Gastroesophageal sphincter (tissue), 4 donors: ENCODE results near the gene CHST12. TPM values are rescaled to one million over a fixed set of nuclear protein-coding genes. Genes with fewer than 3 reads are reported as not detected.

Experiments used
- ATAC-seq: fragments of 150-250 bp; one replicate; pipeline ENCODE4 v1.9.1; 2016; ENCODE audit warnings: mild to moderate bottlenecking, moderate library complexity
- H3K27ac ChIP-seq, 4 donors: fragments of 200-600 bp; sonication (generic) in 3 of 4; 1 replicate in 3 of 4; 2 replicates in 1 of 4; pipeline ENCODE4 v1.5.1; 2016 to 2019
- H3K27me3 ChIP-seq: fragments of 200-600 bp; sonication (generic); one replicate; pipeline ENCODE4 v1.5.1; 2019
- H3K36me3 ChIP-seq, 2 donors: fragments of 200-600 bp; sonication (generic); one replicate each; pipeline ENCODE4 v1.5.1; 2019; ENCODE audit warnings: control low read depth in 1 of 2
- H3K4me1 ChIP-seq, 3 donors: fragments of 200-600 bp; sonication (generic); 1 replicate in 2 of 3; 2 replicates in 1 of 3; pipeline ENCODE4 v1.5.1; 2016 to 2019; ENCODE audit warnings: control low read depth in 2 of 3
- H3K4me3 ChIP-seq, 2 donors: fragments of 200-600 bp; sonication (generic); one replicate each; pipeline ENCODE4 v1.5.1; 2019; ENCODE audit warnings: mild to moderate bottlenecking in 1 of 2, moderate library complexity in 1 of 2
- H3K9me3 ChIP-seq, 3 donors: fragments of 200-600 bp; sonication (generic); one replicate each; pipeline ENCODE4 v1.5.1; 2017 to 2019; ENCODE audit warnings: control low read depth in 2 of 3
- CTCF ChIP-seq, 4 experiments: fragments of 200-600 bp in 2 of 4; fragments of 450-650 bp in 2 of 4; sonication (generic) in 1 of 4; IDR thresholded peaks; one replicate each; pipeline ENCODE4 v1.5.1; 2017 to 2019; ENCODE audit warnings: antibody characterized with exemption in 4 of 4, mild to moderate bottlenecking in 2 of 4, moderate library complexity in 2 of 4
- EP300 ChIP-seq: sonication (generic); formaldehyde crosslinking; IDR thresholded peaks from one replicate; pipeline ENCODE4 v1.6.1; 2017; ENCODE audit warnings: antibody characterized with exemption, mild to moderate bottlenecking
- POLR2A ChIP-seq, 2 donors: fragments of 450-650 bp; IDR thresholded peaks; one replicate each; pipeline ENCODE4 v1.6.1; 2017; ENCODE audit warnings: antibody characterized with exemption in 2 of 2, mild to moderate bottlenecking in 2 of 2, moderate library complexity in 1 of 2
- POLR2AphosphoS5 ChIP-seq: sonication (generic); formaldehyde crosslinking; IDR thresholded peaks from one replicate; pipeline ENCODE4 v1.6.1; 2017; ENCODE audit warnings: antibody characterized with exemption
- WGBS, 2 donors: methylation state at CpG; one replicate each; pipeline ENCODE4 v1.1.5; 2018; ENCODE audit warnings: low coverage in 1 of 2; 5-methylcytosine and 5-hydroxymethylcytosine counted together
- total RNA-seq, 4 donors: library from RNA; depleted of rRNA; stranded (reverse); fragments of >200 nt; gene quantifications; one replicate each; pipeline ENCODE4 v1.1.0, GENCODE V29; 2016

The CHST12 gene
- total RNA-seq, 4 donors from 2014 or later: 8.3 to 18.3 (median 13.4) TPM

- 81 to 82% methylated on average over 3 to 6 of the region's 6 CpGs for WGBS, 2 donors
- Histone ChIP-seq H3K27ac (no peak overlapping the region), H3K4me1 (peaks cover 0 to 29% (median 17%) of the 10 kb centered on the region in 3 donors), H3K9me3 (no peaks in the 10 kb centered on the region), H3K27me3 (peaks cover 73% of the 10 kb centered on the region), H3K36me3 (no peaks in the 10 kb centered on the region), H3K4me3 (no peak overlapping the region)
- TF ChIP-seq CTCF (IDR thresholded peaks at IDR 0.05): no peak
- no peak for ATAC-seq
Observed at GRCh38 chr7:2472739-2473138, 69.3 kb downstream of the CHST12 start.

- 81 to 92% methylated on average over 9 of the region's 12 CpGs for WGBS, 2 donors
- ATAC-seq: no peak
- no peak overlapping the region for H3K27ac ChIP-seq
- no peak overlapping the region for H3K4me3 ChIP-seq
- H3K9me3 ChIP-seq: no peaks in the 10 kb centered on the region
- H3K27me3 ChIP-seq: peaks cover 75% of the 10 kb centered on the region
- no peaks in the 10 kb centered on the region for H3K36me3 ChIP-seq
- H3K4me1 ChIP-seq: peaks cover 0 to 35% (median 25%) of the 10 kb centered on the region in 3 donors
- TF ChIP-seq POLR2A (IDR thresholded peaks at IDR 0.05) (no peak), EP300 (no peak), CTCF (IDR thresholded peaks at IDR 0.05) (no peak), POLR2AphosphoS5 (no peak)
Observed at GRCh38 chr7:2473496-2474180, 70.2 kb downstream of the CHST12 start.

GRCh38 chr7:2474224-2474623, 70.8 kb downstream of the CHST12 start:
- Histone ChIP-seq H3K27ac (no peak overlapping the region), H3K27me3 (peaks cover 75% of the 10 kb centered on the region), H3K9me3 (no peaks in the 10 kb centered on the region), H3K4me1 (peaks cover 0 to 36% (median 23%) of the 10 kb centered on the region in 3 donors), H3K36me3 (no peaks in the 10 kb centered on the region), H3K4me3 (no peak overlapping the region)
- ATAC-seq: no peak
- WGBS, 2 donors: no CpG with 5 or more reads among the region's 15 CpGs
- TF ChIP-seq POLR2A (IDR thresholded peaks at IDR 0.05): no peak
- TF ChIP-seq EP300: no peak
- TF ChIP-seq CTCF (IDR thresholded peaks at IDR 0.05): no peak
- TF ChIP-seq POLR2AphosphoS5: no peak

GRCh38 chr7:2474813-2475677, 71.6 kb downstream of the CHST12 start:
- ATAC-seq: no peak
- no CpG with 5 or more reads among the region's 28 CpGs for WGBS, 2 donors
- H3K36me3 ChIP-seq: no peaks in the 10 kb centered on the region
- peaks cover 0 to 44% (median 23%) of the 10 kb centered on the region in 3 donors for H3K4me1 ChIP-seq
- no peak overlapping the region for H3K27ac ChIP-seq
- no peak for TF ChIP-seq POLR2AphosphoS5
- TF ChIP-seq CTCF (IDR thresholded peaks at IDR 0.05): no peak
- TF ChIP-seq POLR2A (IDR thresholded peaks at IDR 0.05): no peak
- no peak for TF ChIP-seq EP300
- peaks cover 78% of the 10 kb centered on the region for H3K27me3 ChIP-seq
- no peak overlapping the region for H3K4me3 ChIP-seq
- H3K9me3 ChIP-seq: no peaks in the 10 kb centered on the region
